Esophagus mucosa (tissue), 1 donor: ENCODE measurements around the gene IZUMO2. TPM values are rescaled to one million over a fixed set of nuclear protein-coding genes. Genes with fewer than 3 reads are reported as not detected.
"Not testable (repeated sequence)": the region's sequence is repeated elsewhere in the genome, so short reads cannot be mapped to it uniquely, and the experiment has no call there.

Experiments
- ATAC-seq: fragments of 200-7000 bp; cut with Tn5 transposase; one replicate; pipeline ENCODE4 v1.9.1; 2020
- total RNA-seq: library from RNA; stranded (reverse); gene quantifications from one replicate; pipeline ENCODE4 v1.2.4, GENCODE V29; 2023
- donor health status: DM: yes; HTN: yes; CAD: no.

The IZUMO2 gene
- total RNA-seq, 1 donor from 2014 or later: not detected

- peak; percentile 54 for ATAC-seq
These were observed 18.0 kb upstream of the IZUMO2 start for GRCh38 chr19:50181121-50181520.

GRCh38 chr19:50178859-50179537, 15.9 kb upstream of the IZUMO2 start:
- ATAC-seq: peak; percentile 63

- no peak for ATAC-seq
These were observed 15.2 kb upstream of the IZUMO2 start for GRCh38 chr19:50178320-50178719.

GRCh38 chr19:50176775-50177174, 13.7 kb upstream of the IZUMO2 start:
- ATAC-seq: no peak

- no peak for ATAC-seq
These were observed 12.8 kb upstream of the IZUMO2 start for GRCh38 chr19:50175924-50176323.

- no peak for ATAC-seq
These were observed 11.2 kb upstream of the IZUMO2 start for GRCh38 chr19:50174100-50174793.

GRCh38 chr19:50173127-50173526, 10.0 kb upstream of the IZUMO2 start:
- no peak for ATAC-seq

GRCh38 chr19:50172726-50173125, 9.6 kb upstream of the IZUMO2 start:
- ATAC-seq: no peak

GRCh38 chr19:50171752-50172151, 8.7 kb upstream of the IZUMO2 start:
- no peak for ATAC-seq

GRCh38 chr19:50167314-50167721, 4.2 kb upstream of the IZUMO2 start:
- peak; percentile 48 for ATAC-seq

GRCh38 chr19:50159078-50159477, 4.0 kb downstream of the IZUMO2 start:
- no peak for ATAC-seq

GRCh38 chr19:50158577-50158976, 4.5 kb downstream of the IZUMO2 start:
- ATAC-seq: no peak

- no peak for ATAC-seq
These were observed 7.5 kb downstream of the IZUMO2 start for GRCh38 chr19:50155520-50156109.

- no peak for ATAC-seq
These were observed 8.6 kb downstream of the IZUMO2 start for GRCh38 chr19:50154529-50154928.

- ATAC-seq: no peak
These were observed 10.5 kb downstream of the IZUMO2 start for GRCh38 chr19:50152578-50152977.

- no peak for ATAC-seq
These were observed 14.6 kb downstream of the IZUMO2 start for GRCh38 chr19:50148528-50148927.

GRCh38 chr19:50147462-50148423, 15.3 kb downstream of the IZUMO2 start:
- ATAC-seq: peak; percentile 89

- not testable (repeated sequence) for ATAC-seq
These were observed 21.2 kb downstream of the IZUMO2 start for GRCh38 chr19:50141921-50142320.

- not testable (repeated sequence) for ATAC-seq
These were observed 22.8 kb downstream of the IZUMO2 start for GRCh38 chr19:50140118-50140845.

- peak; percentile 42 for ATAC-seq
These were observed 26.3 kb downstream of the IZUMO2 start for GRCh38 chr19:50136603-50137365.
